Activated naive CD8-positive, alpha-beta T cell treated with anti-CD3 and anti-CD28 coated beads for 36 hours (primary cell): ENCODE results near the gene PCP2. TPM values are rescaled to one million over a fixed set of nuclear protein-coding genes. Genes with fewer than 3 reads are reported as not detected.

Experiments
- DNase-seq: peaks from one replicate; pipeline ENCODE4 v3.0.0; 2021
- H3K27ac Mint-ChIP-seq: one replicate; pipeline ENCODE4 v1.8.0; 2022; ENCODE audit warnings: mild to moderate bottlenecking, moderate library complexity, mixed read lengths
- H3K27me3 Mint-ChIP-seq: one replicate; pipeline ENCODE4 v1.8.0; 2022; ENCODE audit warnings: mild to moderate bottlenecking, mixed read lengths
- H3K36me3 Mint-ChIP-seq: one replicate; pipeline ENCODE4 v1.8.0; 2021; ENCODE audit warnings: mild to moderate bottlenecking, mixed read lengths
- H3K4me1 Mint-ChIP-seq: one replicate; pipeline ENCODE4 v1.8.0; 2021; ENCODE audit warnings: mixed read lengths
- H3K4me3 Mint-ChIP-seq: one replicate; pipeline ENCODE4 v1.8.0; 2022; ENCODE audit warnings: mild to moderate bottlenecking, moderate library complexity, mixed read lengths
- H3K9me3 Mint-ChIP-seq: one replicate; pipeline ENCODE4 v1.8.0; 2022; ENCODE audit warnings: mixed read lengths
- total RNA-seq, 2 experiments: library from RNA; stranded (reverse); gene quantifications; one replicate each; pipeline ENCODE4 v1.2.3, GENCODE V29; 2021

PCP2 gene
- total RNA-seq: 1 to 10 TPM in 1 of 2 experiments, under 1 TPM in 1; 0.99 to 1.4 TPM

DNA sequence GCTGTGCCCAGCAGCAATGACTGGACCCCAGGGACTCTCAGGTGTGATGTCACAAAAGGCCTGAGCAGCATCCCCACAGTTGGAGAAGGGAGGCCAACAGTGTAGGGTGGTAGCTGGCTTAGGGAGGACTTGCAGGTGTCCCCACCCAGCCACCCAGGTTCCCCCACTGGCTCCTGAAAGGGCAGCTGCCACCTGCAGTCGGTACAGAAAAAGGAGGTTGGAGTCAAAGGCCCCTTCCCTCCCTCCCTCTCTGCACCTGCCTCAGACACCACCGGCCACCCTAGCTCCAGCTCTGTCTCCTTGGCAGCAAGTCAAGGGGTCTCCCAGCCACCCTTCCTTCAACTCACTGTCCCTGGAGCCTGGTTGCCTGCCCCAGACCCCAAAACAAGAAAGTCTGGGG, at the start of gene PCP2:
PCP2 (minus strand) TSS at position 22 of the 400 bp plus-strand sequence. CDS start 262 bp downstream, outside the sequence.
- H3K4me1 Mint-ChIP-seq: peaks cover 21% of the 10 kb centered on the region
- H3K9me3 Mint-ChIP-seq: no peaks in the 10 kb centered on the region
- H3K27ac Mint-ChIP-seq: no peak within 1 kb of the TSS
- peaks cover 4% of the 10 kb centered on the region for H3K36me3 Mint-ChIP-seq
- H3K27me3 Mint-ChIP-seq: no peaks in the 10 kb centered on the region
- DNase-seq: no peak
- H3K4me3 Mint-ChIP-seq: no peak within 1 kb of the TSS

DNA sequence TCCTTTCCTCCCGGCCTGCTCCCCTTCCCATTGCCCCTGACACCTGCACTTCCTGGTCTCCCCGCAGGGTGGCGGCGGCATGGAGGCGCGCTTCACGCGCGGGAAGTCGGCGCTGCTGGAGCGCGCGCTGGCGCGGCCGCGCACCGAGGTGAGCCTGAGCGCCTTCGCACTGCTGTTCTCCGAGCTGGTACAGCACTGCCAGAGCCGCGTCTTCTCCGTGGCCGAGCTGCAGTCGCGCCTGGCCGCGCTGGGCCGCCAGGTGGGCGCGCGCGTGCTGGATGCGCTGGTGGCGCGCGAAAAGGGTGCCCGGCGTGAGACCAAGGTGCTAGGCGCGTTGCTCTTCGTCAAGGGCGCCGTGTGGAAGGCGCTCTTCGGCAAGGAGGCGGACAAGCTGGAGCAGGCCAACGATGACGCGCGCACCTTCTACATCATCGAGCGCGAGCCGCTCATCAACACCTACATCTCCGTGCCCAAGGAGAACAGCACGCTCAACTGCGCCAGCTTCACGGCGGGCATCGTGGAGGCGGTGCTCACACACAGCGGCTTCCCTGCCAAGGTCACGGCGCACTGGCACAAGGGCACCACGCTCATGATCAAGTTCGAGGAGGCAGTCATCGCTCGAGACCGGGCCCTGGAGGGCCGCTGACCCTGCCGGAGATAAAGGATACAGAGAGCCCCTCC, 48.8 kb upstream of the PCP2 start:
- Mint-ChIP-seq H3K27ac (peak overlapping the region; percentile 94), H3K27me3 (peaks cover 9% of the 10 kb centered on the region), H3K36me3 (peaks cover 11% of the 10 kb centered on the region), H3K4me1 (peaks cover 38% of the 10 kb centered on the region), H3K4me3 (peak overlapping the region; percentile 94), H3K9me3 (no peaks in the 10 kb centered on the region)
- DNase-seq: no peak

DNA sequence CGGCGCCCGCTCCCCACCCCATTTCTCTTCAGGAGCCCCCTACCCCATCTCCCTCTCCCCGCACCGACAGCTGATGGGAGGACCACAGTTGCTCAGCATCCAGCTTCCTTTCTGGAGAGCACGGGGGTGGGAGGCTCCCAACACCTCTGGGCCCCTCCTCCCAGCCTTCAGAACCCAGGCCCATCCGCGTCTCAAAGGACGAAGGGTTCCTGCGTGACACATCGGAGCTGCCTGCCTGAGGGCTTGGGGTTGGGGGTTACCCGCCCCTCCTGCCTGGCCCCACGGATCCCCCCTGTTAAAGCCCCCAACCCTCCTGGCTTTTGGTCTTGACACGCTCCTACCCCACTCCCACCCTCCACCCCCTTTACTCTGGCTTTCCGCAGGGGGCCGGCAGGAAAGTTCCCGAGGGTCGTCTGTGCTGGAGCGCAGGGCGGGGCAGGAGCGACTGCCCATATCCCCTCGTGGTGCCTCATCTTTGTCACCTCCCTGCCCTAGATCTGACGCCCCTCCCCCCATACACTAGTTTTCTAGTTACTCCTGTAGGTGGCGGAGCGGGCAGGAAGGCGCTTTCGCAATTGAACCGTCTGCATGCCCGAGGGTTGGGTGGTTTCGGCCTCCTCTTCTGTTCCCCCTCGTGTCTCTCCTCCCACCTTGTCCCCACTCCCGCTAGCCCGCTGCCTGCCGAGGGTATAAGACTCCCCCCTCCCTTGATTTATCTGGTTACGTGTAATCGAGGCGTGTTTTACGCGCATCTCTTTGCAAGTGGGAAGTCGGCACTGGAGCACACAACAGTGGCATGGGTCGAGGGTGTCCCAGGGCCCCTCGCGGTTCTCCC, 48.0 kb upstream of the PCP2 start:
- H3K9me3 Mint-ChIP-seq: no peaks in the 10 kb centered on the region
- peaks cover 45% of the 10 kb centered on the region for H3K4me1 Mint-ChIP-seq
- H3K27ac Mint-ChIP-seq: peak overlapping the region; percentile 94

DNA sequence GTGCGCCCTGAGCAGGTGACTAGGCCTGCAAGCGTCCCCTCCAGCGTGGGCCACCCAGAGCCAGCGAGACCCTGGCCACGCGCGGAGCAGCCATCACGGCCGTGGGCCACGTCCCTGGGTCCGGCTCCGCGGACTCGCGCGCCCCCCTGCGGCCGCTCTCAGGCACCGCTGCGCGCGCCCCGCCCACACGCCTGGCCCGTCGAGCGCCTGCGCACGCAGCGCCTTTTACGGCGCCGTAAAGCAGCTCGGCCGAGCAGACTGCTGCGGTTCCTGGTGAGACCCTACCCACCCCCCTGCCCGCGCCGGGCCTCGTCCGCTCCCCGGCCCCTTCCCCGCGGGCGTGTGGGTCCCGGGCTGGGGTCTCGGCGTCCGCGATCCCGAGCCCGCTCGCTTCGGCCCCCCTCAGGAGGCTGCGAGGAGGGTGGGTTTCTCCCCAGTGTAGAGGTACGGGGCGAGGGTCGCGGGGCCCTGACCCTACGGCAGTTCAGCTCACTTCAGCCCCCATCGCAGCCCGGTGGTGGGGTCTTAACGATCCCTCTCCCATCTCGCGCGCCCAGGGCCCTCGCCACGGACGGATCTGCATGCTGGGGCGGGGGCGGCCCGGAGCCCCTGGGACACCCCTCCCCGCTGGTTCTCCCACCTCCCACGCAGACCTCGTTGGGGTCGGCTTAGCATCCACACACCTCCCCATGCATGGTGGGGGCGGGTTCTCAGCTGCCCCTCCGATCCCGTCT, 47.3 kb upstream of the PCP2 start, which contains the start of gene TRAPPC5:
TRAPPC5 (plus strand) TSS at position 228 of the 734 bp plus-strand sequence. CDS start 1,421 bp downstream, outside the sequence.
- Mint-ChIP-seq H3K9me3 (no peaks in the 10 kb centered on the region), H3K27ac (peak within 1 kb of the TSS; percentile 94), H3K4me3 (peak within 1 kb of the TSS; percentile 94), H3K36me3 (peaks cover 11% of the 10 kb centered on the region), H3K4me1 (peaks cover 53% of the 10 kb centered on the region), H3K27me3 (peaks cover 24% of the 10 kb centered on the region)
- DNase-seq: peak; percentile 91

More for the DNA sequence above, 48.0 kb upstream of the PCP2 start:
- Mint-ChIP-seq H3K4me3 (peak overlapping the region; percentile 94), H3K27me3 (peaks cover 16% of the 10 kb centered on the region), H3K36me3 (peaks cover 11% of the 10 kb centered on the region)
- DNase-seq: peak; percentile 86

DNA sequence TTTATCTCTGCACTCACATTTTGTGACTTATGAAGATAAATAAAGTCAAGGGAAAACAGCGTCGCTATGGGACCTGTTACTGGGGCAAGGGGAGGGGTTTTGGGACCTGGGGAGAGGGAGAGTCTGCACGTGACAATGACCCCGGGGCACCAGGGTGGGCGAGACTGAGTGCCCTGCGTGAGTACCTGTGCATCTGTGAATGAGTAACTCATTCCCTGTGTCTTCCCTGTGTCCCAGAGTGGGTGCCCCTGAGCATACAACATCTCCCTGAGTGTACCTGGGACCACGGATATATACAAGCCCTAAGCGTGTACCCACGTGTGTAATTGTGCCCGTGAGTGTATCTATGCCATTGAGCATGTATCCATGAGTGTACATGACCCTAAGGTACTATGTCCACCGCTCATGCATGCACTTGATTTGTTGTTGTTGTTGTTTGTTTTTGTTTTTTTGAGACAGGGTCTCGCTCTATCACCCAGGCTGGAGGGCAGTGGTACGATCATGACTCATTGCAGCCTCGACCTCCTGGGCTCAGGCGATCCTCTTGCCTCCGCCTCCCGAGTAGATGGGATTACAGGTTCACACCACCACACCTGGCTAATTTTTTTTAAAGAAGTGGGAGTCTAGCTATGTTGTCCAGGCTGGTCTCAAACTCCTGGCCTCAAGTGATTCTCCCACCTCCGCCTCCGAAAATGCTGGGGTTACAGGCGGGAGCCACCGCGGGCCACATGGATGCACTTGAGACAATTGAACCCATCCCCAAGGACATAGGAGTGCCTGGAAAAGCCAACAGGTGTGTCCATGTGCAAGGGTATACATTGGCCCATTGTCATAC, 46.5 kb upstream of the PCP2 start:
- Mint-ChIP-seq H3K9me3 (no peaks in the 10 kb centered on the region), H3K27me3 (peaks cover 27% of the 10 kb centered on the region), H3K36me3 (peaks cover 11% of the 10 kb centered on the region), H3K4me1 (peaks cover 51% of the 10 kb centered on the region), H3K4me3 (peak overlapping the region; percentile 61), H3K27ac (no peak overlapping the region)
- no peak for DNase-seq

DNA sequence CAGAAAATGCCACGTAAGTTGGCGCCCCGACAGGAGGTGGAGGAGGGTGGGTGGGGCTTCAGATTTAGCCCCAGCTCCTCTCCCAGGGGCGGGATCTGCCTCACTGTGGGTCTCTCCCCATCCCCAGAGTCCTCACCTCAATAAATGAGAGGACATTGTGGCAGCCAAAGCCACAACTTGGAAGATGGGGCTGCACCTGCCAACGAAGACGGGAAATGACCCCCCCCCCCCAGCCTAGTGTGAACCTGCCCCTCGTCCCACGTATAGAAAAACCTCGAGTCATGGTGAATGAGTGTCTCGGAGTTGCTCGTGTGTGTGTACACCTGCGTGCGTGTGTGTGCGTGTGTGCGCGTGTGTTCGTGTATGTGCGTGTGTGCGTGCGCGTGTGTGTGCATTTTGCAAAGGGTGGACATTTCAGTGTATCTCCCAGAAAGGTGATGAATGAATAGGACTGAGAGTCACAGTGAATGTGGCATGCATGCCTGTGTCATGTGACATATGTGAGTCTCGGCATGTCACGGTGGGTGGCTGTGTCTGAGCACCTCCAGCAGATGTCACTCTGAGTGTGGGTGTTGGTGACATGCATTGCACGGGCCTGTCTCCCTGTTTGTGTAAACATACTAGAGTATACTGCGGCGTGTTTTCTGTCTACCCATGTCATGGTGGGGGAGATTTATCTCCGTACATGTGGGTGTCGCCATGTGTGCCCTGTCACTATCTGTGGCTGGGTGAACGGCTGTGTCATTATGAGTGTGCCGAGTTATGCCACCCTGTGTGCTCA, 45.6 kb upstream of the PCP2 start:
- peak; percentile 69 for DNase-seq
- peaks cover 11% of the 10 kb centered on the region for H3K36me3 Mint-ChIP-seq
- H3K27me3 Mint-ChIP-seq: peaks cover 34% of the 10 kb centered on the region
- H3K4me1 Mint-ChIP-seq: peaks cover 53% of the 10 kb centered on the region
- H3K9me3 Mint-ChIP-seq: no peaks in the 10 kb centered on the region
- H3K27ac Mint-ChIP-seq: peak overlapping the region; percentile 74
- peak overlapping the region; percentile 30 for H3K4me3 Mint-ChIP-seq

DNA sequence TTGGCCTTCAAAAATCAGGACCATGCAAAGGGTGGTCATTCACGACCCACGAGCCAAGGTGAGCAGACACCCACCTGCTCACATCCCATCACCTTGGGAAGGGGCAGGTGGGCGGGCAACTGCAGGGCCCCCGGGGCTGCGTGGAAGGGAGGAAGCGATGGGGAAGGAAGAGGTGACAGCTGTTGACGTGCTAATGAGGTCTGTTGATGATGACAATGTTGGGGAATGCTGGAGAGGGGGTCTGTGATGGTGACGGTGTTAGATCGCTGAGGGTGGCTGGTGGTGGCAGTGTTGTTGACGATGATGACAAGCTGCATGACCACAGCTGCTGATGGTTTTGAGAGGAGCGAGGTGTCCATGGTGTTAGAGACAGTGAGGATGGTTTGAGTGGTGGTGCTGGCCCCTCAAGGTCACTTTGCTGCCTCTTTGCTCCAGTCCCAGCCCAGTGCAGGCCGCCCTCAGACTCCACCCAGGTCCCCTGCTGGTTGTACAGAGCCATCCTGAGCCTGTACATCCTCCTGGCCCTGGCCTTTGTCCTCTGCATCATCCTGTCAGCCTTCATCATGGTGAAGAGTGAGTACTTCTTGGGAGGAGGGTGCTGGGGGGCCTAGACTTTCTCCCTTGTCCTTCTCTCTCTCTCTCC, 44.3 kb upstream of the PCP2 start:
- peaks cover 44% of the 10 kb centered on the region for H3K27me3 Mint-ChIP-seq

DNA sequence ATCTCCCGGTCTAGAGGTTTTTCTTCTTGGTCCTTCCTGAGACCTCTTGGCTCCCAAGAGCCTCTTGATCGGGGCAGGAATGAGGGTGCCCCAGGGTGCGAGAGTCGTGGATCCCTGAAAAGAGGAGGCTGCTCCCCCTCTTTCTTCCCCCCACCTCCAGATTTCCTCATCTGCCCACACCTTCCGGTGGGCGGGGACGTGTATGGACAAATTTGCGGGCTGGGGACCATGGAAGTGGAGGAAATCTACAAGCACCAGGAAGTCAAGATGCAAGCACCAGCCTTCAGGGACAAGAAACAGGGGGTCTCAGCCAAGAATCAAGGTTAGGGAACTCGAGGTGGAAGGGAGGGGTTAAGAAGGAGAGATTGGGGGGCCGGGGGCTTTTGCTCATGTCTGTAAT, 43.3 kb upstream of the PCP2 start, which contains the start of gene MCEMP1:
MCEMP1 (plus strand) TSS at position 237 of the 400 bp plus-strand sequence; CDS start at position 268, 31 bp downstream.
- DNase-seq: no peak
- peaks cover 2% of the 10 kb centered on the region for H3K36me3 Mint-ChIP-seq
- peak within 1 kb of the TSS; percentile 18 for H3K4me3 Mint-ChIP-seq
- H3K27me3 Mint-ChIP-seq: peaks cover 45% of the 10 kb centered on the region
- H3K4me1 Mint-ChIP-seq: peaks cover 49% of the 10 kb centered on the region
- peak within 1 kb of the TSS; percentile 28 for H3K27ac Mint-ChIP-seq
- peaks cover 2% of the 10 kb centered on the region for H3K9me3 Mint-ChIP-seq

More for the DNA sequence above, 44.3 kb upstream of the PCP2 start:
- Mint-ChIP-seq H3K4me1 (peaks cover 53% of the 10 kb centered on the region), H3K27ac (no peak overlapping the region), H3K4me3 (no peak overlapping the region), H3K36me3 (peaks cover 6% of the 10 kb centered on the region), H3K9me3 (peaks cover 2% of the 10 kb centered on the region)
- no peak for DNase-seq

DNA sequence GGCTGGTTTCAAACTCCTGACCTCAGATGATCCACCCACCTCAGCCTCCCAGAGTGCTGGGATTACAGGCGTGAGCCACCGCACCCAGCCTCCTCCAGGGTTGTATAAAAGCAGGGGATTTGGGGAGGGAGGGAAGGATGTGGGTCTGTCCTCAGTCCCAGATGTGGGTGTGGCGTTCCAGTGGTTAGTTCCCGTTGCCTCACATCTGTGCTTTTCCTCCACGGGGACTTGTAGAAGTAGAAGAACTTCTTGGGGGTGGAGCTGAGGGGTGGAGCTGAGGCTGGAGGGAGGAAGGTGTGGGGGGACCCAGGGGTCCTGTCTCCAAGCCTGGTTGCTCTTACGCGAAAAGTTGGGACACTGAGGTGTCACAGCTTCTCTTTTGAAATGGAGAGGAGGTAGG, 42.9 kb upstream of the PCP2 start:
- DNase-seq: no peak
- Mint-ChIP-seq H3K9me3 (peaks cover 2% of the 10 kb centered on the region), H3K36me3 (no peaks in the 10 kb centered on the region), H3K27ac (no peak overlapping the region), H3K4me3 (peak overlapping the region; percentile 18), H3K27me3 (peaks cover 50% of the 10 kb centered on the region), H3K4me1 (peaks cover 45% of the 10 kb centered on the region)

DNA sequence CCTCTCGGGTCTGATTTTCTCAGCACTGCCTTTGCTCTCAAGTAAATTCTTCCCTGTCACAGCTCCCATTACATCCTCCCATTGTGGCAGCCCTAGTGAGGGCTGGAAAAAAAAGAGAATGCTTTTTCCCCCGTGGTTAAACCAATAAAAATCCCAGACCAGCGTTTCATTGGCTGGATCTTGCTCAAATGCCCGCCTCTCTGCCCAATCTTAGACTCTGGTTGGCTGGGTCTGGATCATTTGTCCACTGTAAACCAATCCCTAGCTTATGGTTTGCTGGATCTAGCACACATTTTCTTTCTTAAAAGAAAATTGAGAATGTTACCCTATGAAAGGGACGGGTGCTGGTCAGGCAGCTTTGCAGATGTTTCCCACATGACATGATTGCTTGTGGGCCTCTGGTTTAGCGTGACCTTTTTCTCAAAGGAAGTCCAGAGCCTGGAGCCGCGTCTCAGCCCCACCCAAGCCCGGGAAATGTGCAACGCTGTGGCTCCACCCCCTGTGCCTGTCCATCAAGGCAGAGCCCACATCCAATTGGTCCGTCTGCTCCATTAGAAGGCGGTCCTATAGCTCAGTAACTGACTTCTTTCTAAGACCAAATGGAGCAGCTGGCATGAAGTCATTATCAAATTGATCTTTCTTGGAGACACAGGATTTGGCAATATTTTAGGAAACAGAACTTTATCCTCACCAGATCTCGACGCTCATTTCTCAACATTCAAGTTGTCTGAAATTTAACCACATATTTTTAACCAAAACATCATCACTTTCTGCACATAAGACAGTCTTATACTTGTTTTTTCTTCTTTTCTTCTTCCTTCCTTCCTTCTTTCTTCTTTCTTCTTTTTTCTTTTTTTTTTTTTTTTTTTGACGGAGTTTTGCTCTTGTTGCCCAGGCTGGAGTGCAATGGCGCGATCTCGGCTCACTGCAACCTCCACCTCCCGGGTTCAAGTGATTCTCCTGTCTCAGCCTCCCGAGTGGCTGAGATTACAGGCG, 40.8 kb upstream of the PCP2 start:
- H3K4me3 Mint-ChIP-seq: no peak overlapping the region
- H3K36me3 Mint-ChIP-seq: no peaks in the 10 kb centered on the region
- peak; percentile 40 for DNase-seq
- H3K27ac Mint-ChIP-seq: no peak overlapping the region
- peaks cover 65% of the 10 kb centered on the region for H3K27me3 Mint-ChIP-seq
- peaks cover 43% of the 10 kb centered on the region for H3K4me1 Mint-ChIP-seq
- H3K9me3 Mint-ChIP-seq: peaks cover 2% of the 10 kb centered on the region

DNA sequence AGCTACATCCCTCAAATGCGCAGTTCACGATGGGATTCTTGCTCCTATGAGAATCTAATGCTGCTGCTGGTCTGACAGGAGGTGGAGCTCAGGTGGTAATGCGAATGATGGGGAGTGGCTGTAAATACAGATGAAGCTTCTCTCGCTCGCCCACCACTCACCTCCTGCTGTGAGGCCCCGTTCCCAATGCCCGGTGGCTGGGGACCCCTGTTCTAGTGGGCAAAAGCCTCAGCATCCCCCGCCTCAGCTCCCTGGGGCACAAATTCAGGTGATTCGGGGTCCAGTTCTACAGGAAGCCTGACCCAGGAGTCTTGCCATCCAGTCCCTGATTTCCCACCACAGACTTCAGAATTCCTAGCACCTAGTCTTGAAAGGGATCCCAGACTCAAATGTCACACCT, 39.0 kb upstream of the PCP2 start:
- Mint-ChIP-seq H3K27ac (no peak overlapping the region), H3K9me3 (peaks cover 2% of the 10 kb centered on the region), H3K36me3 (no peaks in the 10 kb centered on the region), H3K4me3 (no peak overlapping the region), H3K27me3 (peaks cover 65% of the 10 kb centered on the region), H3K4me1 (peaks cover 31% of the 10 kb centered on the region)
- DNase-seq: no peak

DNA sequence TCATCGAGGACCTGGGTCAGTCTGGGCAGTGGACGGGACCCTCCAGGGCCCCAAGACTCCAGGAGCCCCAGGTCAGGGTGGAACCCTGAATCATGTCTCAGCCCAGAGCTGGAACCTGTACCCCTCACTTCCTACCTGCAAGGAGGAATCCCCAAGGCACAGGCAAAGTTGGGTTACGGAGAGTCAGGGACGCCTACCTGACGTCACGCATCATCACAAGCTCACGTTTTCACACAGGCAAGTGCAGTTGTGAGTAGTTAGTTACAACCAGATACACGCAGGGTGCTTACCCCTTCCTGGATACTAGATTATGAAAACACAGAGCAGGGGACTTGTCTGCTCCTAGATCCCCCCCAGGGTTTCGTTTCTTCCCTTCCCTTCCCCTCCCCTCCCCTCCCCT, 37.3 kb upstream of the PCP2 start:
- H3K27me3 Mint-ChIP-seq: peaks cover 48% of the 10 kb centered on the region
- no peaks in the 10 kb centered on the region for H3K36me3 Mint-ChIP-seq
- H3K9me3 Mint-ChIP-seq: peaks cover 2% of the 10 kb centered on the region
- peak overlapping the region; percentile 69 for H3K4me3 Mint-ChIP-seq
- H3K27ac Mint-ChIP-seq: no peak overlapping the region
- DNase-seq: no peak
- H3K4me1 Mint-ChIP-seq: peaks cover 15% of the 10 kb centered on the region
